Skeletal muscle satellite cell (primary cell): ENCODE data around the gene AUTS2.
A peak's percentile ranks its signal among the peaks of the same experiment; 100 is the strongest.

ENCODE experiments used
- H3K27me3 ChIP-seq: 2 replicates; pipeline ENCODE4 v1.7.0; 2013; ENCODE audit warnings: low read length; ENCODE audit not compliant: control insufficient read depth, insufficient read depth
- H3K36me3 ChIP-seq: 2 replicates; pipeline ENCODE4 v1.7.0; 2013; ENCODE audit warnings: mild to moderate bottlenecking, control low read depth, low read length; ENCODE audit not compliant: insufficient read depth
- H3K4me1 ChIP-seq: 2 replicates; pipeline ENCODE4 v1.7.0; 2013; ENCODE audit warnings: low read length; ENCODE audit not compliant: control insufficient read depth, insufficient read depth
- H3K4me2 ChIP-seq: 2 replicates; pipeline ENCODE4 v1.7.0; 2013; ENCODE audit warnings: mild to moderate bottlenecking, low read length
- H3K4me3 ChIP-seq: 2 replicates; pipeline ENCODE4 v1.7.0; 2013; ENCODE audit warnings: low read length
- H3K9ac ChIP-seq: 2 replicates; pipeline ENCODE4 v1.7.0; 2013; ENCODE audit warnings: mild to moderate bottlenecking, low read depth, low read length, moderate library complexity
- H3K9me3 ChIP-seq: replicated peaks from 2 replicates; pipeline ENCODE4 v1.7.0; 2013; ENCODE audit warnings: mild to moderate bottlenecking, control low read depth, low read length

AUTS2 gene

DNA sequence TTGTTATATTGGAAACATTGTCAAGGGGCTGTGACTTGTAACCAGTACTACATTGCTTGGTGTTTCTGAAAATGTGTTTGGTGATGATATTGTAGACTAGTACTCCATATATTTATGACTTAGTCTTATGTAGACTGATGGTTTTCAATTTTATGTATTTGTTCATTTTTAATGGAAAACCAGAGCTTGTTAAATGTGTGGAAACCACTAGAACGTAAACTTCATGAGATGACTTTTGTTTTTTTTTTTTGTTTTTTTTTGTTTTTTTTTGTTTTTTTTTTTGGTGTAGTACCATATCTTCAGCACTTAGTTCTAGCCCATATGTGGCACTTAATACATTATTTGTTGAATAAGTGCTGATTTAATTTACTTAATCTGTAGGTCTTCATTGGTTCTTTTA, 518.6 kb downstream of the AUTS2 start:
- Histone ChIP-seq H3K4me3 (no peak overlapping the region), H3K4me1 (no peaks in the 10 kb centered on the region), H3K36me3 (no peaks in the 10 kb centered on the region), H3K9me3 (no peaks in the 10 kb centered on the region), H3K27me3 (no peaks in the 10 kb centered on the region), H3K4me2 (no peak overlapping the region), H3K9ac (no peak overlapping the region)

DNA sequence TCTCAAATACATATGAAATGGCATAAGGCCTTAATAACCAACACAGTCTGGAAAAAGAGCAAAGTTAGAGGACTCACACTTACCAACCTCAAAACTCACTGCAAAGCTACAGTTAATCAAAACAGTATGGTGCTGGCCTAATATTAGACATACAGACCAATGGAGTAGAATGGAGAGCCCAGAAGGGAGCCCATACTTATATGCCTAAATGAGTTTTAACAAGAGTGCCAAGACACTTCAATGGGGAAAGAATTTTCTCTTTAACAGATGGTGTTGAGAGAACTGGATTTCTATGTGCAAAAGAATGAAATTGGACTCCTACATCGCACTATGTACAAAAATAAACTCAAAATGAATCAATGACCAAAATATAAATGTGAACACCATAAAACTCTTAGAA, 522.6 kb downstream of the AUTS2 start:
- no peak overlapping the region for H3K4me2 ChIP-seq
- H3K4me1 ChIP-seq = no peaks in the 10 kb centered on the region
- no peaks in the 10 kb centered on the region for H3K36me3 ChIP-seq
- H3K27me3 ChIP-seq = no peaks in the 10 kb centered on the region
- no peak overlapping the region for H3K9ac ChIP-seq
- H3K4me3 ChIP-seq = no peak overlapping the region
- H3K9me3 ChIP-seq = no peaks in the 10 kb centered on the region

DNA sequence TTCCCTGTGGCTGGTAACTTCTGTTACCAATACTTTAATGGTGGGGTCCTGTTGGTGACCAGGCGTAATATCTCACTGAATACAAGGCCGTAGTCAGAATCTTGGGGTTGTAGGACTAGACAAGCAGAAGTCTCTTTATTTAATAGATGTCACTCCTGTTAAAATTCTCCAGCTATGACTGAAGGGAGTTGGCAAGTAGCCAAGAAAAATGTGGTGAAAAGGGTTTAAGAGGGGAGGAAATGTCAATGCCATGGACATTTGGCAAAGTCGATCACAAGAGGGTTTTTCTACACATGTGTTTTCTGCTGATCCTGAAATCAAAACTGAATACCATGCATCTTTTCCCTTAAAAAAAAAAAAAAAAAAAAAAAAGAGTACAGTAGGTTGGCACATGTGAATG, 533.5 kb downstream of the AUTS2 start:
- H3K4me1 ChIP-seq = peaks cover 12% of the 10 kb centered on the region
- H3K4me3 ChIP-seq = no peak overlapping the region
- no peak overlapping the region for H3K4me2 ChIP-seq
- no peaks in the 10 kb centered on the region for H3K36me3 ChIP-seq
- H3K9me3 ChIP-seq = no peaks in the 10 kb centered on the region
- H3K27me3 ChIP-seq = peaks cover 3% of the 10 kb centered on the region
- no peak overlapping the region for H3K9ac ChIP-seq

GRCh38 chr7:70132226-70132851, 534.1 kb downstream of the AUTS2 start:
- Histone ChIP-seq H3K36me3 (no peaks in the 10 kb centered on the region), H3K9ac (no peak overlapping the region), H3K9me3 (no peaks in the 10 kb centered on the region), H3K4me2 (no peak overlapping the region), H3K4me1 (peaks cover 12% of the 10 kb centered on the region), H3K27me3 (peaks cover 3% of the 10 kb centered on the region), H3K4me3 (no peak overlapping the region)

DNA sequence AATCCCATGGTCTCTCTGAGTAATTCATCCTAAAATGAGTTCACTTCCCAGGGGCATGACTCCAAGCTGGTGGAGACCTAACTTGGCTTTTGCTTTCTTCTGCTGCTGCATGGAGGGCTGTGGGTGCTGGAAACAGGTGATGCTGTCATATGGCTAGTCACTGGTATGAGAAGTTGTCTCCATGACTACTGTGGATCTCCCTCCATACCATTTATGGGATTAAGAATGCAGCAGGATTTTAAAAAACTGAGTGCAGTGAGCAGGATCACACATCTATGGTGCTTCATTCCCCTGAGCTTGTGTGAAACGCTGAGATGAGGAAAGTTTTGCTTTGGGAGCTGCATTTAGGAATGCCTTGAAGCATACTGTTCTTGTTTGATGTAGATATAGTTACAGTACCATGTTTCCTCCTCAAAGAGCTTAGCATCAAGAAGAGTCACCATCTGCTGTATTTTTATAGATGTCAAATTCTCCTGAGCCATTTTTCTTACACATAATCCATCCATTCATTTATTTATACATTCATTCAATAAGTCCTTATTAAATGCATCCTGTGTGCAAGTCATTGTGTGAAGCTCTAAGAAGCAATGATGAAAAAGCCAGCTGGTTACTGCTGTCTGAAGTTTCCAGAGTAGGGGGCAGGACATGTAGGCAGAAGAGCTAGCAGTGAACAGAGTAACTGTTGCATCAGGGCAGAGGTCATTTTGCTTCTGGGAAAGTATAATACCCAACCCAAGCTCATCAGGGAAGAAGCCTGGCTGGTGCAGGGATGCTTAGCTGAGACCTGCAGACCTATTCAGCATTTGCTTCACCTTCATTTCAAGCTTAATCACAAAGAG, 534.8 kb downstream of the AUTS2 start:
- Histone ChIP-seq H3K9me3 (no peaks in the 10 kb centered on the region), H3K36me3 (no peaks in the 10 kb centered on the region), H3K4me1 (peaks cover 12% of the 10 kb centered on the region), H3K4me2 (no peak overlapping the region), H3K9ac (no peak overlapping the region), H3K4me3 (no peak overlapping the region), H3K27me3 (peaks cover 3% of the 10 kb centered on the region)

DNA sequence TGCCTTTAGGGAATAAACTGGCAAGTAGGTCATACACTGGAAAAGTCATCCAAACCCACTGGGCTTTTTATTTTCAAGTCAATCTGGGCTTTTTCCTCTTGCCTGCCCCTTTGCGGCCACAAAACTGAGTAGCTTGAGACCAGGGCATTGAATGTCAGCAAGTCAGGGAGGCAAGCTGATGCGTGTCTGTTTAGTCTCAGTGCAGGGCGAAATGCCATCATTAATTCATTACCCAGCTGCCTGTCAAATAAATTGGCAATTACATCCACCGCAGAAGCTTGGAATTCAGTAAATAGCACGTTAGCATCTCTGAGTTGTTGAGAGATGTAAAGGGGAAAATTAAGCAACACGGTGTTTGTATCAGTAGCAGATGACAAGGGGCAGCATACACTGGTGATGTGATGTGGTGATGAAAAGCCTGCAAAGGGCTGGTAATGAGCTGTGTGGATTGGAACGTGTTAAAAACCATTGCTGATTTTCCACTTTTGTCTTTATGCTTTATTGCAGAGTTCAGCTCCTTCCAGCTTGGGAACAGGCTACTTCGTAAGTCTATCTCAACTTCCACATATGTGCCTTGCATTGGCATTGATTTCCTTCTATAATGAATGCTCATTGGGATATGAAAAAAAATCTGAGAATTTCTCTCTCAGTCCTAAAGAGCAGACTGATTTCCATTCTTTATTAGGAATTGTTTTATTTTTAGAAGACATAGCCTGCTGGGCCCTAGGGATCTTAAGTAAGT, 535.9 kb downstream of the AUTS2 start:
- H3K4me3 ChIP-seq = no peak overlapping the region
- H3K9me3 ChIP-seq = no peaks in the 10 kb centered on the region
- H3K36me3 ChIP-seq = no peaks in the 10 kb centered on the region
- peaks cover 12% of the 10 kb centered on the region for H3K4me1 ChIP-seq
- no peak overlapping the region for H3K4me2 ChIP-seq
- H3K9ac ChIP-seq = no peak overlapping the region
- H3K27me3 ChIP-seq = peaks cover 3% of the 10 kb centered on the region

- Histone ChIP-seq H3K4me3 (no peak overlapping the region), H3K9me3 (no peaks in the 10 kb centered on the region), H3K4me1 (peaks cover 12% of the 10 kb centered on the region), H3K36me3 (no peaks in the 10 kb centered on the region), H3K4me2 (no peak overlapping the region), H3K27me3 (peaks cover 3% of the 10 kb centered on the region), H3K9ac (no peak overlapping the region)
Observed at GRCh38 chr7:70135656-70136055, 537.4 kb downstream of the AUTS2 start.

GRCh38 chr7:70137126-70137525, 538.9 kb downstream of the AUTS2 start:
- Histone ChIP-seq H3K9me3 (no peaks in the 10 kb centered on the region), H3K36me3 (no peaks in the 10 kb centered on the region), H3K4me3 (no peak overlapping the region), H3K4me1 (peaks cover 6% of the 10 kb centered on the region), H3K4me2 (no peak overlapping the region), H3K9ac (no peak overlapping the region), H3K27me3 (peaks cover 3% of the 10 kb centered on the region)

- H3K4me1 ChIP-seq = peaks cover 15% of the 10 kb centered on the region
- no peak overlapping the region for H3K4me2 ChIP-seq
- no peak overlapping the region for H3K4me3 ChIP-seq
- no peaks in the 10 kb centered on the region for H3K9me3 ChIP-seq
- no peaks in the 10 kb centered on the region for H3K36me3 ChIP-seq
- no peak overlapping the region for H3K9ac ChIP-seq
- peaks cover 4% of the 10 kb centered on the region for H3K27me3 ChIP-seq
Observed at GRCh38 chr7:70142247-70142932, 544.1 kb downstream of the AUTS2 start.

- no peaks in the 10 kb centered on the region for H3K9me3 ChIP-seq
- H3K4me2 ChIP-seq = peak overlapping the region; percentile 50
- no peaks in the 10 kb centered on the region for H3K36me3 ChIP-seq
- H3K27me3 ChIP-seq = peaks cover 4% of the 10 kb centered on the region
- peak overlapping the region; percentile 46 for H3K9ac ChIP-seq
- H3K4me3 ChIP-seq = no peak overlapping the region
- peaks cover 15% of the 10 kb centered on the region for H3K4me1 ChIP-seq
Observed at GRCh38 chr7:70143075-70144044, 545.1 kb downstream of the AUTS2 start.
